Muscle of arm (tissue), 12 donors: ENCODE results near the gene ACSS1. TPM values are rescaled to one million over a fixed set of nuclear protein-coding genes. Genes with fewer than 3 reads are reported as not detected.

Experiments
- DNase-seq: peaks from one replicate; pipeline ENCODE4 v3.0.0-alpha.2; 2013
- polyA plus RNA-seq, 12 donors: library from polyadenylated mRNA; unstranded; fragments of 120-200 nt; gene quantifications; one replicate each; pipeline ENCODE4 v1.2.1, GENCODE V29; 2013; ENCODE audit not compliant: insufficient read length in 12 of 12

Gene ACSS1
- polyA plus RNA-seq, 12 donors, result 14.6 to 33.5 (median 20.6) TPM; not detected in 1

- DNase-seq, result no peak
These were observed 77.5 kb downstream of the ACSS1 start for GRCh38 chr20:24980291-24981053.

DNA sequence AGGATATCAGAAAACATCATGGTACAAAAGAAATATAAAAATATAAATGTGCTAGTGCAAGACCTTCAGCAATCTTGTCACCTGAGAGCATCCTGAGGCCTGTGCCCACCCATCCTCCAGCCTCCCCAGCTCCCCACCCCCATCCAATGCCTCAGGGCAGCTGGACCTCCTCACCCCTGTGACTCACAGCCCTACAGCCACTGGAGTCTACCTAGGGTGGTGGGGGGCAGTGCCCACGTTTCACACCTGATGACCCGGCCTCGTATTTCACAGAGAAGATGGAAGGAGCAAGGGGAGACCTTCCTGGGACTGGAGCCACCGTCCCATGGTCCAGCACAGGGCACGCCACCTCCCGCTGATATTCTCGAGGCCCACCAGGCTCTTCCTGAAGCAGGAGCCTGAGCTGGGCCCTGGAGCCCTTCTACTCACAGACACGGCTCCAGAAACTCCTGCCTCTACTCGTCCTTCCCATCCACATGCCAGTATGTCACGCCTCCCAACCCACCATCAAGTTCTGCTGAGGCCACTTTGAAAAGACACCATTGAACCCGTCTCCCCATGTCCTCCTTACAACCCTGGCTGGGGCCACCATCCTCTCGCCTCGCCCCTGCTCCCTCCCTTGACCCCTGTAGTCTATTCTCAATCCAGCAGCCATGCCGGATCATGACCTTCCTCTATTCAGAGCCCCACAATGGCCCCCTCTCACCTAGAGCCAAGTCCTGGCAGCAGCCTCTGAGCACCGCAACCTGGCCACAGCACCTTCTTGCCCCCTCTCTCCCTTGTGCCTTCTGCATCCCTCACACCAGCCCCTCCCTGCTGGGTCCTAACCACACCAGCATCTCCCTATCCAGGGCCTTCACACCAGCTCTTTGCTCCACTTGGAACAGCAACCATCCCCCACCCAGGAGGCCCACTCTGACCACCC lies 78.6 kb downstream of the ACSS1 start:
- no peak for DNase-seq

- DNase-seq, result peak; percentile 31
These were observed 79.4 kb downstream of the ACSS1 start for GRCh38 chr20:24978513-24978912.

- no peak for DNase-seq
These were observed 80.1 kb downstream of the ACSS1 start for GRCh38 chr20:24977797-24978196.

GRCh38 chr20:24977336-24977735 lies 80.6 kb downstream of the ACSS1 start:
- no peak for DNase-seq

DNA sequence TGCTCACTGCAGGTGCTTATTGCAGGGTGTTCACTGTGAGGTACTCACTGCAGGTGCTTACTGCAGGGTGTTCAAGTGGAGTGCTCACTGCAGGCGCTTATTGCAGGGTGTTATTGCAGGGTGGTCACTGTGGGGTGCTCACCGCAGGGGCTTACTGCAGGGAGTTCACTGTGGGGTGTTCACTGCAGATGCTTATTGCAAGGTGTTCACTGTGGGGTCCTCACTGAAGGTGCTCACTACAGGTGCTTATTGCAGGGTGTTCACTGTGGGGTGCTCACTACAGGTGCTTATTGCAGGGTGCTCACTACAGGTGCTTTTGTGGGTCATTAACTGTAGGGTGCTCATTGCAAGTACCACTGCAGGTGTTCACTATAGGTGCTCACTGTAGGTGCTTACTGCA lies 85.6 kb downstream of the ACSS1 start:
- no peak for DNase-seq

GRCh38 chr20:24971376-24972101 lies 86.4 kb downstream of the ACSS1 start:
- DNase-seq, result no peak

DNA sequence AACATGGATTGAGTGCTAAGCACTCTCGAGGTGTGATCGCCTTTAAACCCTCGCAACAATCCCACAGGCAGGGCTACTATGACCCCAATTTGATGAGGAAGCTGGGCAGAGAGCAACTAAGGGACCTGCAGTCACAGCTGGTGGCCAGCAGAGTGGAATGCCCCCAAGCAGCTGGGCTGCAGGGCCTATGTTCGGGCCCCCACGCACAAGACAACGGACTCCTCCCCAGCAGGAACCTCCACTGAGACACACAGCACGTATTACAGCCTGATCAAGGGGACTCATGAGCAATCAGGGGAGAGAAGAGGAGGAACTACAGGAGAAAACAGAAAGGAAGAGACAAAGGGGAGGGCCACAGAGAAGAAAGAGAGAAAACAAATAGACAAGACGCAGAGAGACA lies 87.2 kb downstream of the ACSS1 start:
- DNase-seq, result no peak

- no peak for DNase-seq
These were observed 87.8 kb downstream of the ACSS1 start for GRCh38 chr20:24970030-24970553.

DNA sequence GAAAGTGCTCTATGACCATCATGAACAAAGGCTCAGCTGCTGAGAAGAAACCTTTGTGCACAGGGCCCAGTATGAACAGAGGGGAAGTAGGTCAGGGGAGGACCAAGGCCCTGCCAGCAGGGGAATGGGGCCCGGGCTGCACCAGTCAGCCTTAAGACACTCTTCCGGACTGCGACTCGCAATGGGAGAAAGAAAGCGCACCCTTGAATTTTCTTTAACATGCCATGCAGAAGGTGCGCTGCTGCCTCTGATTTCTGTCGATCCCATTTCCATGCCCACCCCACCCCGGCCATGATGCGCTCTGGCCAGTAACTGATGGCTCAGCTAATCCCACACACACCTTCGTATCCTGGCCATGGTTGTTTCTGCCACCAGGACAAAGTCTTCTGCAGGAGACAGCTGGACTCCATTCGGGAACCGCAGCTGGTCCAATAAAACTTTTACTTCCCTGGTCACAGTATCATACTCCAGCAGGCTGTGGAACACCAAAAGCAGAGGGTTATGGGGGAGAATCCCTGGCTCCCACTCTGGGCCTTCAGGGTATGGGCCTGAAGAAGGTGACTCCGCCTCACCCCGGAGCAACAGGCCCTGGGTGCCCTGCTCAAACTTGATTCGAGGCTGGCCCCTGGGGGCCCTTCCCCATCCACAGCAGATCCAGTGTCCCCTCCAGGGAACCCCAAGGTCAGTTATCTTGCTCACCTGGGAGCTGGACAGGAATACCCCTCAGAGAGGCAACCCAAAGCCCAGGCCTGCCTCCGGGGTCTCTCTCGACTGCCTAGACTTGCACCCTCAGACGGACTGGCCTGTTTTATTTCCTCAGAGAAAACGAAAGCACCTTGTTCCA lies 88.5 kb downstream of the ACSS1 start:
- no peak for DNase-seq

- DNase-seq, result no peak
These were observed 89.6 kb downstream of the ACSS1 start for GRCh38 chr20:24968278-24968800.

DNA sequence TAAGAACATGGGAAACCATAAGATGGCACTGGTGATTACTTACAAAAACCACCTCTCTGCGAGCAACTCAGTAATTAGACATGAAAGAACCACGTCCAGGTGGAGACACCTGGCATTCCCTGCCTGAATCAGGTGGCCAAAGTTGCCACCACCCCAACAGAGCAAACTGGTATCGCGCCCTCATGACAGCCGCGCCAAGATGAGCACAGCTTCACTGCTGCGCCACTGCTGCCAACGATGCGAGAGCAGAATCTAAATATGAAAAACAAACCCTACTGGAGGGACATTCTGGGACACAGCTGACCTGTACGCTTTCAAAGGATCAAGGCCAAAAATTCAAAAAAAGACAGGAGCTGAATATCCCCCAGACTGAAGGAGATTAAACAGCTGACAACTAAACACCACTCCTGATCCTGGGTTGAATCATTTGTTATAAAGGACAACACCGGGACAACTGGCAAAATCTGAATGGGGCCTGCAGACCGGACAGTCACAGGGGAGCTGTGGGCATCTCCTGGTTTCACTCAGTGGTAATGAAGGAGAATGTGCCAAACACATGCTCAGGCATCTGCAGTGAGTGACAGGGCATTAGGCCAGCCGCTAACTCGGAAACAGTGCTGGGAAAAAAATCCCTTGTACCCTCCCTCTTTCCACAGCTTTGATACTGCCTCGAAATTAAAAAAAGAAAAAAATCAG lies 91.5 kb downstream of the ACSS1 start:
- no peak for DNase-seq

- DNase-seq, result peak; percentile 12
These were observed 92.6 kb downstream of the ACSS1 start for GRCh38 chr20:24965065-24965919.

GRCh38 chr20:24964506-24964840 lies 93.5 kb downstream of the ACSS1 start:
- peak; percentile 85 for DNase-seq

- DNase-seq, result no peak
These were observed 94.0 kb downstream of the ACSS1 start for GRCh38 chr20:24963672-24964505.

DNA sequence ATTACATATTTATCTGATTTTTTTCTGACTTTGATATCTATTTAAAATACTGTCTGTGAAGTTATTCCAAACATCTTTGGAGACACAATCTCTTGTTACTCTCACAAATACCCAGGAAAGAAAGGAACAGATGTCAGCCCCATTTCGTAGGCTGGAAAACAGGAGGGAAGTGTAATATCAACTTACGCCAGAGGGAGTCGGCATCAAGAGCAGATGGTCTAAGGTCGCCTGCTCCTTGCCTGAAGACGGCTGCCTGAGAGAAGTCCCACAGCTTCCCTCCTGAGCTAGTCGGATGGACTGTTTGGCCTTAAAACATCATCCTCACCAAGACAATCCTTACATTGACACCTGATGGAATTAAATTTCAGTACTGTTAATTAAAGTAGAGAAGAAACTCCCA lies 95.4 kb downstream of the ACSS1 start:
- DNase-seq, result no peak

DNA sequence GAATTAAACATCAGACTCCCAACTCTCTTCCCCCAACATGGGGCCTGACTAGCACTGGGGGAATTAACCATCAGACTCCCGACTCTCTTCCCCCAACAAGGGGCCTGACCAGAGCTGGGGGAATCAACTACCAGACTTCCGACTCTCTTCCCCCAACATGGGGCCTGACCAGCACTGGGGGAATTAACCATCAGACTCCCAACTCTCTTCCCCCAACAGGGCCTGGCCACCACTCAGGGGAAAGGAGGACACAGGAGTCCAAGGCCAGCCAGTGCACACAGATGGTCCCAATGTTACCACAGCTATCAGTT lies 95.8 kb downstream of the ACSS1 start:
- no peak for DNase-seq

DNA sequence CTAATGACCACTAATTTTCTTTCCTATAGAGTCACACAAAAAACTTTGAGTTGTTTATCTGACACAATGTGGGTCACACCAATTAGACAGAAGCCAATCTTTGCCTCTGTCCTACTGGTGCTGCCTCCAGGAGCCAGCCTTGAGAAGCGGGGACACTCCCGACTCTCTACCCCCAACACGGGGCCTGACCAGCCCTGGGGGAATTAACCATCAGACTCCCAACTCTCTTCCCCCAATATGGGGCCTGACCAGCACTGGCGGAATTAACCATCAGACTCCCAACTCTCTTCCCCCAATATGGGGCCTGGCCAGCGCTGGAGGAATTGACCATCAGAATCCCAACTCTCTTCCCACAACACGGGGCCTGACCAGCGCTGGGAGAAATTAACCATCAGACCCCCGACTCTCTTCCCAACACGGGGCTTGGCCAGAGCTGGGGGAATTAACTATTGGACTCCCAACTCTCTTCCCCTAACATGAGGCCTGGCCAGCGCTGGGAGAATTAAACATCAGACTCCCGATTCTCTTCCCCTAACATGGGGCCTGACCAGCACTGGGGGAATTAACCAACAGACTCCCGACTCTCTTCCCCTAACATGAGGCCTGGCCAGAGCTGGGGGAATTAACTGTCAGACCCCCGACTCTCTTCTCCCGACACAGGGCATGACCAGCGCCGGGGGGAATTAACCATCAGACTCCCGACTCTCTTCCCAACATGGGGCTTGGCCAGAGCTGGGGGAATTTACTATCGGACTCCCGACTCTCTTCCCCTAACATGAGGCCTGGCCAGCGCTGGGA lies 96.4 kb downstream of the ACSS1 start:
- no peak for DNase-seq
